GM12875 (cell line): ENCODE results near the gene FOXO6.

Experiments
- H3K4me3 ChIP-seq: one replicate; pipeline ENCODE4 v1.5.1; 2011; ENCODE audit warnings: low read depth, low read length, control low read depth
- TF ChIP-seq, protein P1 (sequence below): IDR thresholded peaks from 2 replicates; pipeline ENCODE4 v1.5.1; 2011; ENCODE audit warnings: low read depth, mild to moderate bottlenecking, control low read depth, inconsistent platforms, low read length, moderate library complexity, borderline replicate concordance; ENCODE audit not compliant: insufficient read depth

FOXO6 gene

DNA sequence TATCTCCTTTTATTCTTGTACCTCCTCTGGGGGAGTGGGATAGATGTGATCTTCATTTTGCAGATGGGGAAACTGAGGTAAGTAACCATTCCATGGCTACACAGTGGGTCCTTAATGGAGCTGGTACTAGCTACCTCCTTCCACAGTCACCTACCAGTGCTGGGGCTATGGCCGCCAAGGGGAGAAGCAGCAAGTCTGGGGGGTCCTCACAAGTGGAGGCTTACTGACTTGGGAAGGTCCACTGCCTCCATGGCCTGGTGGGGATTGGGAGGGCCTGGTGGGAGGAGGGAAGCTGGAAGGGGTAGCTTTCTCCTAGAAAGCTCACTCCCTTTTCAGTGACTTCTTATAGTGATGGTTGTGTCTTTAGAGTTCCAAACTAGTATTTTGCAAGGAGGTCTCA, 5.9 kb upstream of the FOXO6 start:
- no peak overlapping the region for H3K4me3 ChIP-seq
- TF ChIP-seq, protein P1, sequence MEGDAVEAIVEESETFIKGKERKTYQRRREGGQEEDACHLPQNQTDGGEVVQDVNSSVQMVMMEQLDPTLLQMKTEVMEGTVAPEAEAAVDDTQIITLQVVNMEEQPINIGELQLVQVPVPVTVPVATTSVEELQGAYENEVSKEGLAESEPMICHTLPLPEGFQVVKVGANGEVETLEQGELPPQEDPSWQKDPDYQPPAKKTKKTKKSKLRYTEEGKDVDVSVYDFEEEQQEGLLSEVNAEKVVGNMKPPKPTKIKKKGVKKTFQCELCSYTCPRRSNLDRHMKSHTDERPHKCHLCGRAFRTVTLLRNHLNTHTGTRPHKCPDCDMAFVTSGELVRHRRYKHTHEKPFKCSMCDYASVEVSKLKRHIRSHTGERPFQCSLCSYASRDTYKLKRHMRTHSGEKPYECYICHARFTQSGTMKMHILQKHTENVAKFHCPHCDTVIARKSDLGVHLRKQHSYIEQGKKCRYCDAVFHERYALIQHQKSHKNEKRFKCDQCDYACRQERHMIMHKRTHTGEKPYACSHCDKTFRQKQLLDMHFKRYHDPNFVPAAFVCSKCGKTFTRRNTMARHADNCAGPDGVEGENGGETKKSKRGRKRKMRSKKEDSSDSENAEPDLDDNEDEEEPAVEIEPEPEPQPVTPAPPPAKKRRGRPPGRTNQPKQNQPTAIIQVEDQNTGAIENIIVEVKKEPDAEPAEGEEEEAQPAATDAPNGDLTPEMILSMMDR, result no peak

DNA sequence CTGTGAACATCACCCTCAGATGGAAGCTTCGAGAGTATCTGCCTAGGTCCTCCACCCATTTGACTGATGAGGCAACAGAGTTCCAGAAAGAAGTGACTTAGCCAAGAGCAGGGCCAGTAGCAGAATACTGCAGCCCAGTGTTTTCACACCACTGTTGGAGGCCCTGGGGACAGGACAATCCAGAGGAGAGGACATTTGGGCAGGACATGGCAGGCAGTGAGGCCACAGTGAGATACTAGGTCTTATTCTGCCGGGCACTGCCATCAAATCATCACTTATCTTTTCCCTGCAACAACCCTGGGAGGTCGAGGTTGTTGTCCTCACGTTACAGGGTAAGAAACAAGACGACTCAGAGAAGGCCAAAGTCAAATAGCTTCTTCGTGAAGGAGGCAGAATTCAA, 5.5 kb upstream of the FOXO6 start:
- TF ChIP-seq, protein P1, result no peak
- H3K4me3 ChIP-seq, result no peak overlapping the region

DNA sequence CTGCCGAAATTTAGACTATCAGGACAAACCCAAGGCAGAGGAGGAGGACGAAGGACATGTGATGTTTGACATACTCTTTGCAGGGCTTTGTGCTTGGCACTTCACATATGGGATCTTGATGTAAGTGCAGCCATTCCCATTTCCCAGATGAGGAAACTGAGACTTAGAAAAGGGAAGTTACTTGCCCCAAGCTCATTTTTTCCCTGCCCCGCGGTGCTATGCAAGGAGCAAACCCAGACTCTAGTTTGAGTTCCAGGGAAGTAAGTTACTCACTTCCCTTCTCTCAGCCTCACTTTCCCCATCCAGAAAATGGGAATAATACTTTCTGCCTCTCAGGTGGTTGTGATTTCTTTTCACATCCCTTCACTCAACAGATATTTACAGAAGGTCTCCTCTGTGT, 4.5 kb upstream of the FOXO6 start:
- no peak overlapping the region for H3K4me3 ChIP-seq
- TF ChIP-seq, protein P1, result no peak

DNA sequence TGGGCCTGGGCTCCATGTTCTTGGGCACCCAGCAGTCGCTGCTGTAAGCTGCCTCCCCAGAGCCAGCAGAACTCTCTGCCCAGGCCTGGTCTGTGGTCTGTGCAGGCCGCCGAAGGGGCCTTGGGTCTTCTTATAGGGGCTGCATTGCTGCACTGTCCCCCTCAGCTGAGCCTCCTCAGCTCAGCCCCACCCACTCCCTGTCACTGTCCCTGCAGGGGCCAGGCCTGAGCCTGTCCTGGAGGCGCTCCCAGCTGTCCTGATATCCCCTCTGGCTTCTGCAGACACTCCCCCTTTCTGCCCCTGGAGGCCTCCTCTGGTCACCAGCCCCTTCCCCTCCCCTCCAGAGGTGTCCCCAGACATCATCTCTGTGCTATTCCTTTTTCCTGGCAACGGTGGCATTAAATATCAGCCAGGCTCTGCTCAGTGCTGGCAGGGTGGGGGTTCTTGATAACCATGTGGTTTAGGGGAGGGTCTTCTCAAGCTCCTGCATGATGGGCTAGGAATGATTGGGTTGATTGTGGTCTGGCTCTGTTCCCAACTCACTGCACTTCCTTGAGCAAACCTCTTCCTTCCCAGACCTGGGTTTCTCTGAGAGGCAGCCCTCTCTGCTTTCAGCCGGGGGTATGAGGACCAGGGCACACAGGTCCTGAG, 3.7 kb upstream of the FOXO6 start:
- TF ChIP-seq, protein P1, result no peak
- no peak overlapping the region for H3K4me3 ChIP-seq

DNA sequence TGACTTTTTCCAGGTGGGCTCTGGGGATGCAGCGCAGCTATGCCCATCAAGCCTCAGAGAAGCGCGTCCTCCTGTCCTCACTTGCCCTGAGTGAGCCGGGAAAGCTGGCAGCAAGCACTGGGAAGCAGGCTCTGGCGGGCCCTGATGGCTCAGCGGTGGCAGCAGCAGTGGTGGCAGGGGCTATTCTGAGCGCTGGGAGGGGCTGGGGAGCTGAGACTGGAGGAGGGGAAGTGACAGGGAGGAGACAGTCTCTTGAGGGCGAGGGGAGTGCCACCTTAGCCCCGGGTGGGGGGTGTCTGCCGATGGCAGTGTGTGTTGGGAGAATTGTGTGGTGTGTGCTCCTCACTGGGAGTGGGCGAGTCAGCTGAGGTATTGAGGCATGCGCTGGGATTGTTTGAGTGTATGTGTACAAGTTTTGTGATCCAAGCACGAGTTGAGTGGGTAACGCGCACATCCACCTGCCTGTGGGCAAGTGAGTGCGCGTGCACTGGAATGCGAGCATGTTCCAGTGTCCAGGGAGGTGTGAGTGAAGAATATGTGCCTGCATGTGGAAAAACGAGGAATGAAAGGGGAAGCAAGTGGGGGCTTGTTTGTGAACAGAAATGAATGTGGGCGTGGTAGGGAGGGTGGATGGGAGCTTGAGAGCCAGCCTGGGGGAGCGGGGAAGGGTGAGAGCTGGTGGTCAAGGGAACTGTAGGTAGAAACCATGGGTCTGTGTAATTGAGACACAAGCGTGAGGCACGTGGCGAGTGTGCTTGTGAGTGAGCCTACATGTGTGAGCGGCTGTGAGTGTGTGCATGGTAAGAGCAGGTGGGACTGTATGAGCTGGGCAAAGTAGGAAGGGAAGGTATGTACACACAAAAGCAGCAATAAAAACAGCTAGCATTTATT, 2.9 kb upstream of the FOXO6 start:
- H3K4me3 ChIP-seq, result no peak overlapping the region
- TF ChIP-seq, protein P1, result no peak

DNA sequence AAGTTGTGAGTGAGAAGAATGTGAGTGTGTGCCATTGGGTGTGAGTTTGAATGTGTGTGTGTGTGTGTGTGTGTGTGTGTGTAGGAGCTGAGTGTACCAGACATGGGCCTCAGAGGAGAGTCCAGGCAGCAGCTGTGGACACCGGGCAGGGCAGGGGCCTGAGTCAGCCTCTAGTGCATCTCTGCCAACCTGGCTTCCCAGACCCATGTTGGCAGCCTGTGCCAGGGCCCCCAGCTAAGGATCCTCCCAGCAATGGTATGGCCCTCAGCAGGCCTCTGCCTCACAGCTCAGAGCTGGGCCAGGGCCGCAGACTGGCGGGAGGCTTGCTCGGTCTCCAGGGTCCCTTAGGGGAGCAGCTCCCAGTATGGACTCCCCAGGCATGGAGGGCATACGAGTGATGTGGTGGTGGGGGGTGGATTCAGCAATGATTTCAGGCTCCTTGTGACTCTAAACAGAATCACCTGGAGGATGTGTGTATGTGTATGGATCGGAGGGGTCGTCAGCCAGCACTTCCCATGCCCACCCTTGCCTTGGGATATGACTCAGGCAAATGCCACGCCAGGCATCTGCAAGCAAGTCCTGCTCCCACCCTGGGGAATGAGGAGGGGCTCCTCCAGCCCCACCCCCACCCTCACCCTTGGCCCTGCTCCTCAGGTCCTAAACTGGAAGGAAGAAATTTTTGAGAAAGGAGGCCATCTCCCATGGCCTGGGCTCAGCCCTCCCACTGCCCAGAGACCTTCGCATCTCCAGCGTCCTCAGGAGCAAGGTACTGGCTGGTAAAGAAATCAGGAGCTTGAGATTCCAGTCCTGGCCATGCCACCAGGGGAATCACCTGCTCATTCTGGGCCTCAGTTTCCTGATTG, 1.8 kb upstream of the FOXO6 start:
- TF ChIP-seq, protein P1, result no peak
- H3K4me3 ChIP-seq, result no peak overlapping the region
